ENCODE results near the gene FAM13A.
A peak's percentile ranks its signal among the peaks of the same experiment; 100 is the strongest.
"Not testable (repeated sequence)": the region's sequence is repeated elsewhere in the genome, so short reads cannot be mapped to it uniquely, and the experiment has no call there.

The FAM13A gene

DNA sequence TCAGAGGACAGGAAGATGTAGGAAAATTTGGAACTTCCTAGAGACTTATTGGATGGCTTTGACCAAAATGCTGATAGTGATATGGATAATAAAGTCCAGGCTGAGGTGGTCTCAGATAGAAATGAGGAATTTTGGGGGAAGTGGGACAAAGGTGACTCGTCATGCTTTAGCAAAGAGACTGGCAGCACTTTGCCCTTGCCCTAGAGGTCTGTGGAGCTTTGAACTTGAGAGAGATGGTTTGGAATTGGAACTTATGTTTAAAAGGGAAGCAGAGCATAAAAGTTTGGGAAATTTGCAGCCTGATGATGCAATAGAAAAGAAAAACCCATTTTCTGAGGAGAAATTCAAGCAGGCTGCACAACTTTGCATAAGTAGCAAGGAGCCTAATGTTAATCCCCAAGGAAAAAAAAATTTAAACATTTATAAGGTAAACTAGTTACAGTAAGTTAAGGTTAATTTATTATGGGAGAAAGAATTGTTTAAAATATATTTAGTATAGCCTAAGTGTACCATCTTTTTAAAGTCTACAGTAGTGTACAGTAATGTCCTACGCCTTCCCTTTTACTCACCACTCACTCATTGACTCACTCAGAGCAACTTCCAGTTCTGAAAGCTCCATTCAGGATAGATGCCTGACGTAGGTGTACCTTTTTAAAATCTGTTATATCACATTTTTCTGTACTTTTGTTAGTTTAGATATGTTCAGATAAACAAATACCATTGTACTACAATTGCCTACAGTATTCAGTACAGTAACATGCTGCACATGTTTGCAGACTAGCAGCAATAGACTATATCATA, 101.2 kb downstream of the FAM13A start:
- no peak for DNase-seq

DNA sequence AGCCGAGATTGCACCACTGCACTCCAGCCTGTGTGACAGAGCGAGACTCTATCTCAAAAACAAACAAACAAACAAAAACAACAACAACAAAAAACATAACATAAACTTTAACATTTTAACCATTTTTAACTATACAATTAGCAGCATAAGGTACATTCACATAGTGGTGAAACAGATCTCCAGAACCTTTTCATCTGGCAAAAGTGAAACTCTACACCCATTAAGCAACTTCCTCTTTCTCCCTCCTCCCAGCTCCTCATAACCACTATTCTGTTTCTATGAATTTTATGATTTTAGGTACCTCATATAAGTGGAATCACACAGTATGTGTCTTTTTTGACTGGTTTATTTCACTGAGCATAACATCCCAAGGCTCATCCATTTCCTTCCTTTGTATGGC, 103.6 kb downstream of the FAM13A start:
- no peak for DNase-seq

DNA sequence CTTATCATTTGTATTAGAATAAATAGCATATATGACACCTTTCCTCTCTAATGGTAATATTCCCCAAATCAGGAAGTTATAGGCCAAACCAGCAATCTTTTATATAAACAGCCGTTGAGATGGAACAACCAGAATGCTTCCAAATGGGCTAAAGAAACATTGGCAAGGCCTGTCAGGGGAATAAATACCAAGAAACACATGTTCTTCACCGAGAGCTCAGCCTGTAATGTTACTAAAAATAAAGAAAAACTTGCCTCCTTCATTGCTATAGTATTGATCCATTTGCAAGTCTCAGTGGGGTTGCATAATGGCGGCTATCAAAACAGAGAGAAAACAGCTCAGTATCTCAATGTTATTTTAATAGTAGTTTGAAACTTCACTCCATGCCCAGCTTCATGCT, 104.9 kb downstream of the FAM13A start:
- no peak for DNase-seq

DNA sequence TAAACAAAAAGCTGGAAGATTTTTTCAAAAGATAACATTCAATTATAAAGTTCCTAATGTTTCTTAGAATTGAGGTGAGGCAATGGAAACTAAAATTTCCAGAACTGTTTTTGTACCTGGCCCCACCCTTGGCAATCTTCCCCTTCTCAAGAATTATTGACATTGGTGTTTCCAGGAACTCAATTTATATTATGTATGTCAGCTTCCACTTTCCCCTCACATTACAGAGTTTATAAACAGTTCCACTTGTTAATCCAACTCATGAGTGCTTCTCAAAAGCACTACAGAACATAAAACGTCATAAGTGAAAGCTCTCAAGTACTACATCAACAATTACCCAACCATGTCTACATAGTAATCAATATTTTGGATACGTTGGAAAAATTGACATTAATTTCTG, 107.4 kb downstream of the FAM13A start:
- DNase-seq: no peak

DNA sequence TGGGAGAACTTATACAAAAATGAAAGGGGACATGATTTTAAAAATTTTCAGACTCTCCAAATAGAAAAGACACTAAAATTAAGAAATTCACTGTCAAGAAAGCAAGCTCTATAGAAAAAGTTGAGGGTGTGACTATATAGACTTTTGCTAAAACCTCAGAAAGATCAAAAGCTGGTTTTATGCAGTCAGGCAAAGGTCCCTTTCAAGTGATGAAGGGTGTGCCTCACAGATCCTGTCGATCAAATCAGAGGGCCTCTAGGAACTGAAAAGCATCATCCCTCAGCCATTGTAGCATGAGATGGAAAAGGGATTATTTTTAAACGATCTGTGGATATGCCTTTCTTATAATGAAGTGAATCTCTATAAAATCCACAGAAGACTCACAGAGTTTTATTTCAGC, 116.5 kb downstream of the FAM13A start:
- peak in 3 of 6 experiments; percentile 66 to 73 (median 73) for DNase-seq

DNA sequence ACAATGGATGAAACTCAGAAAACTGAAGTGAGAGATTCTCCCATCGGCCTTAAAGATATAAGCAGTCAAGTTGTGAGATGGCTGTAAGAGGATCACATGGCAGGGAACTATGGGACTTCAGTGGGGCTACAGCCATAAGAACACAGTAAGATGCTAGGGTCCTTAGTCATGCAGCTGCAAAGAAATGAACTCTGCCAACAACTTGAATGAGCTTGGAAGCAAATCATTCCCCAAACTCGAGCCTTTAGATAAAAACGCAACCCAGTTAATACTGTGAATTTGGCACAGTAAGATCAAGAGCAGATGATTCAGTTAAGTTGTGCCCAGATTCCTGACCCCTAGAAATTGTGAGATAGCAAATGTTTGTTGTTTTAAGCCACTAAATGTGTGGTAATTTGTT, 117.3 kb downstream of the FAM13A start:
- DNase-seq: no peak

DNA sequence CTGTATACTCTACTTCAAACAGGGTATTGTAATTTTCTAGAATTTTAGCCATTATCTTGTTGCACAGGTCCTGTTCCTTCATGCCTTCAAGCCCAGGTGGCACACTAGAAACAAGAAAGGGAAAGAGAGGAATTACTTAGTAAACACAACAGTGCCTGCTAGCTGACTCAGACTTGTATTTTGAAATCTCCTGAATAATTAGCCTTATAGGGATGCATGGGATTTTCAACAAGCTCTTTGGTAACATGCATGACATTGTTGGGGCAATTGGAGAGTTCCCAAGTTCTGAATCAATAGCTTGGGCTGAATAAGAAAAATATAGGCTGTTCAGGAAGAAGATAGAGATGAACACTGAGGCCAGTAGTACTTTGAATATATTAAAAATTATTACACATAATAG, 118.8 kb downstream of the FAM13A start:
- DNase-seq: no peak

DNA sequence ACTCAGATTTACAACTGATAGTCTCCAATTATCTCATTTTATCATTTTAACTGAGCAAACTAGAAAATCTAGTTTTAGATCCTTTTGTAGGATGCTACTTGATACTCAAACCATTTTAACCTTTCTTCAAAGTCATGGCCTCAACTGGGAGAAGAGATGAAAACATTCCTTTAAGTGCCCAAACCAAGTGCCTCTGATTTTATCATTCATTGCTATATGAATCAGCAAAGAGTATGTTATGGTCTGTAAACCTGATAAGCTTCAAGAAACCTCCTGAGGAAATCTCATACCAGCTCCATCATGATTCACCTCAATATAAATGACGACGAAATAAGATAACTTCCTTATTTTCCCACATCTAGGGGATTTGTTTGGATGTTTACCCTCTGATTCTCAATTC, 119.9 kb downstream of the FAM13A start:
- no peak for DNase-seq

DNA sequence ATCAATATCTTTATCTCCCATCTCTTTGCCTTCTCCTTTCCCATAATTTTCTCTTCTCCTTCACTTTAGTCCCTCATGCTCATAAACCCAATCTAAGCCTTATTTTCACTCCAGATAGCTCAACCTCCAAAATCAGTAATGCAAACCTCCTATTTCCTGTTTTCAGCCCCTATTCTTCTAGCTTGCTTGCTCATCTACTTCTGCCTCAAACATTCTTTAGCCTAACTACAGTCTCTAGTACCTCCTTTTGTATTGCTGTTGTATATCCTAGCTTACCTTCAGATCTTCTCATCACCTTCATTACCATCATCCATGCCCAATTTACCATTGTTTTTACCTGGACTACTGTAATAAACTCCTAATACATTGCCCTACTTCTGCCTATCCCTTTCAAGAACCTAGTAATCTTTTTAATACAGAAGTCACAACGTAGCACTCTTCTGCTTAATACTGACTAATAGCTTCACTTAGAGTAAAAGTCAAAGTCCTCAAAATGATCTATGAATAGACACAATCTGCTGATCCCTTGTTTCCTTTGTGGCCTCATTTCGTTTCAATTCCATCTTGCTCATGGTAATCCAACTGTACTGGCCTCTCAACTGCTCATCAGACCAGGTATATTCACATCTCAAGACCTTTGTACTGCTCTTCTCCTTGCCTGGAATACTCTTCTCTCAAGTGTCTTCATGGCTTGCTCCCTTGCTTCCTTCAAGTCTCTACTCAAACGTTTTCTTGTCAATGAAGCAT, 123.4 kb downstream of the FAM13A start:
- peak in 1 of 6 experiments; percentile 11 for DNase-seq

DNA sequence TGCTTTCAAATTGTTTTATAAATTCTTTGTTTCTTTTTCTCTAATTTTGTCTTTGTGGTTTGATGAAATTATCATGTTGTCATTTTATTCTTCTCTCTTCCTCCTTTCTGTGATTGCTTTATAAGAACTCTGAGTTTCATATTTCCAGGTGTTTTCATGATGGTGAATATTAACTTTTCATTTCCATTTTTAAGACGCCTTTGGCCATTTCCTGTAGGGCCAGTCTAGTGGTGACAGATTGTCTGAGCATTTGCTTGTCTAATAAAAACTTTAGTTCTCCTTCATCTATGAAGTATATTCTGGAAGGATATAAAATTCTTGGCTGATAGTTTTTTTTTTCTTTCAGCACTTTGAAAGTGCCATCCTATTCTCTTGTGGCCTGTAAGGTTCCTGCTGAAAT, 128.1 kb downstream of the FAM13A start:
- DNase-seq: no peak

DNA sequence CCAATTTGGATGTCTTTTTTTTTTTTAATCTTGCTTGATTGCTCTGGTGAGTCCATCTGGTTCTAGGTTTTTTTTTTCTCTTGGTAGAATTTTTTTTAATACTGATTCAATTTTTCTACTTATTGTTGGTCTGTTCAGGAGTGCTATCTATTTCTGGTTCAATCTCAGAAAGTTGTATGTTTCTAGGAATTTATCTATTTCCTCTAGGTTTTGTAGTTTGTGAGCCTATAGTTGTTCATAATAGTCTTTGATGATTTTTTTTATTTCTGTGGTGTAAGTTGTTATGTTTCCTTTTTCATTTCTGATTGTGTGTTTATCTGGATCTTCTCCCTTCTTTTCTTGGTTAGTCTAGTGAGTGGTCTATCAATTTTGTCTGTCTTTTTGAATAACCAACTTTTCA, 129.6 kb downstream of the FAM13A start:
- DNase-seq: no peak

DNA sequence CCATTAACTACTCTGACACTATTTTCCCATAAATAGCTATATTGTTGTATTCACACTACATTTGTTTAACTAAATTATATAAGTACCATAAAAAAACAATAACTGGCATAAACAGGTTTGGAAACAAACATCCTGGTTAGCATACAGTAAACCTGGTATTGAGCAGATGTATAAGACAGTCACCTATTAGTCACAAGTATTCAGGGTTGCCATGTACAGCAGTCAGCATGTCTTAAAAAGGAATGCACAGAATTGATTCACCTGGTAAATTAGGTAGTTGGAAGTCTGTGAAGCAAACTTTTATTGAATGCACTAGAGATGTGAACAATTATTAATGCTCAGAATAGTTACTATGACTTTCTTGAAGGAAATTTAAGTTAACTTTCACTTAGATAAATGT, 137.9 kb downstream of the FAM13A start:
- no peak for DNase-seq

DNA sequence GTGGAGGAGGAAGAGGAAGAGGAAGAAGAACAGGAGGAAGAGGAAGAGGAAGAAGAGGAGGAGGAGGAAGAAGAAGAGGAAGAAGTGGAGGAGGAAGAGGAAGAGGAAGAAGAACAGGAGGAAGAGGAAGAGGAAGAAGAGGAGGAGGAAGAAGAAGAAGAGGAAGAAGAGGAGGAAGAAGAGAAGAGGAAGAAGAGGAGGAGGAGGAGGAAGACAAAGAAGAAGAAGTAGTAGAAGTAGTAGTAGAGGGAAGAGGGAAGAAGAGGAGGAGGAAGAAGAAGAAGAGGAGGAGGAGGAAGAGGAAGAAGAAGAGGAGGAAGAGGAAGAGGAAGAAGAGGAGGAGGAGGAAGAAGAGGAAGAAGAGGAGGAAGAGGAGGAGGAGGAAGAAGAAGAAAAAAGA, 143.8 kb downstream of the FAM13A start:
- DNase-seq: not testable (repeated sequence)

DNA sequence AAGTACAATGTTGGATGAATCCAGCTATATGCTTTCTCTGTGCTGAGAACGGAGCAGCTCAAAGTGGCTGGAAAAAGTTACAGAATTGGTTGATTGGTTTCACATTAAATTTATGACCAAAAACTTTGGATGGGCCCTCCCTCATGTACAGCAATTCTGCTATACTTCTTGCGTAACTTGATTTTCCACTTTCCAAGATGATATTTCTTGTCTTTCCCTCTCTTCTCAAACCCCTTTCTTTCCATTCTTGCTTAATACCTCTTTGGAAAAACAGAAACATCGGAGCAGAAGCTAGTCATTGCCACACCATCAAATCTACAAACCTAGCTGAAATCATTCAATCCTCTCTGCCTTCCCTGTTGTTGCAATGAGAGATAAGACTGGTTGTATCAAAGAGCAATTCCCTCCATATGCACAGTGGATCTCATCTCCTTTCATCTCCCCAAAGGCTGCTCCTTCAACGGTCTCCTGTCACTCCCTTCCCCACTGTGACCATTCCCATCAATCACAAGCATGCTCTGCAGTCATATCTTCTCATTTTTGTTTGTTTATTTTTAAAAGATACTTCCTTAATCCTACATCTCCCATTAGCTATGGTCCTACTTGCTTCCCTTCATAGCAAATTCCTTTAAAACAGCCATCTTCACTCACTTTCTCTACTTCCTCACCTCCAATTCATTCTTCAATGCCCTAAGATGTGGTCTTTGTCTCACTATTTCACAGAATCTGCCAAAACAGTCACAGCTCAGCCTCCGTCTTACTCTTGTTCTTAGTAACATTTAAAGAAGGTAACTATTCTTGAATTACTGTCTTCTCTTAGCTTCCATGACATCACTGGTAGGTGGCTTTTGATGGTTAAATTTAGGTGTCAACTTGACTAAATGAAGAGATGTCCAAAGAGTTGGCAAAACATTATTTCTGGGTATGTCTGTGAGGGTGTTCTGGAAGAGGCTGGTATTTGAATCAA, 145.5 kb downstream of the FAM13A start:
- no peak for DNase-seq

DNA sequence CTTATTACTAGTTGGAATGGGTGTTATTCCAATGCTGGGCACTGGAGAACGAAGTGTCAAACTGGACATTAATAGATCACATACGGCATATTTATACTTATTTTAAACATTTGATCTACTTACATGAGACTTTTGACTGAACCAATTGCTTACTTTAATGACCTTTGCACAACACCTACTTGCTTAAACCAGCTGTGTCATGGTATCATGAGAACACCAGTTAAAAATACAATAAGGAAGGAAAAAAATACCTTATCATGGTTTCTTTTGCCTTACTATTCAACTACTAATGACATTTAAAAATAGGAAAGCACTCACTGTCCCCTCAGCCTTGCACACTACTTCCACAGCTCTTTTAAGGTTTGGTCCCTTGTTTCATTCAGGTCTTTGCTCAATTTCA, 146.9 kb downstream of the FAM13A start:
- no peak for DNase-seq

DNA sequence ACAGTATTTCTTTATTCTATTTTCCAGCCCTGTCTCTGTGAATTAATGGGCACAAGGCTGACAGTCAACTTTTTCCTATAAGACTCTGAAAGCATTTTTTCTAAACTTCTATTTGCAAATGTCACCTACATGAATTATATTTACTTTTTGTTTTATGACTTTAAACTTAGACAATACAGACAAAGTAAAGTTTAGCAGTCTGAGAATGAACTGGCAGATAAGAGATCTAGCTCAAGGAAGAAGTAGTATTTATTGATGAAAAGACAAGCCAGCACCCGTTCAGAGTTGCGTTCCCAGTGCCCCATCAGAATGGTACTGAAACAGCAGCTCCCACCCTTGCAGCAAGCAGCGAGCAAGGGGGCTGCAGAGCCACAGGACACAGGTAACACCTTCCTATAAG, 148.5 kb downstream of the FAM13A start:
- no peak for DNase-seq

DNA sequence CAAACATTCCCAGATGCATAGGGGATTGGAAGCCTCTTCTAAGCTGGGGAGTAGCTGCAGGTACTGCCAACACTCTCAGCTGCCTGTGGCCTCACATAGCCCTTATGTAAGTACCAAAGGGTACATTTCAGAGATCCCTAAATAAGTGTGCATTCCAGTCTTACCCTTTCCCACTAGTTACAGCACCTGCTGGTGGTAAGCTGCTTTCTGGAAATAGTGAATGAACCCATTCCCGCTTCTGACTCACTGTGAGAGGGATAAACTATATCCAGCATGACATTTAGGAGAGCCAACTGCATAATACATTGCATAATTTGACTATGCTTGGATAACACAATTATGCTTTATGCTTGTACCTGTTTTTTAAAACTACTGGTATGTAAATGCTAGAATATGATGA, 149.0 kb downstream of the FAM13A start:
- no peak for DNase-seq

DNA sequence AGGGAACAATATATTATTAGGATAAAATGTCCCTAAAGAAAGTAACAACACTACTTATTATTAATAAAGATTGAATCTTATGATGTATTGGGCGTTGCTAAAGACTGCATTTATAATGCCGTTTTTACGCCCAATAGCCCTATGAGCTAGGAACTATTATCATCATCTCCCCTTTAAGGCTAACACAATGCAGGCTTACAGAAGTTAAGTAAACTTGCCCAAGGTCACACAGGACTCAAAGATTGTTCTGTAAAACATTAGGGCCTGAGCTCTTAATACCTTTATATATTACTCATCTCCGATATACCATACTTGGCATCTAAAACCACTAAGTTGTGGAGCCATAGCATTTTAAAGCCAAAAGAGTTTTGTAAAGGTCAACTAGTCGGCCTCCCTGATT, 149.5 kb downstream of the FAM13A start:
- DNase-seq: no peak

DNA sequence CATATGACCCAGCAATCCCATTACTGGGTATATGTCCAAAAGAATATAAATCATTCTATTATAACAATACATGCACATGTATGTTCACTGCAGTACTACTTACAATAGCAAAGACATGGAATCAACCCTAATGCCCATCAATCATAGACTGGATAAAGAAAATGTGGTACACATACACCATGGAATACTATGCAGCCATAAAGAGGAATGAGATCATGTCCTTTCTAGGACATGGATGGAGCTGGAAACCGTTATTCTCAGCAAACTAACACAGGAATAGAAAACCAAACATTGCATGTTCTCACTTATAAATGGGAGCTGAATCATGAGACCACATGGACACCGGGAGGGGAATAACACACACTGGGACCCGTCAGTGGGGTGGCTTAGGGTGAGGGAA, 152.7 kb downstream of the FAM13A start:
- DNase-seq: not testable (repeated sequence)

DNA sequence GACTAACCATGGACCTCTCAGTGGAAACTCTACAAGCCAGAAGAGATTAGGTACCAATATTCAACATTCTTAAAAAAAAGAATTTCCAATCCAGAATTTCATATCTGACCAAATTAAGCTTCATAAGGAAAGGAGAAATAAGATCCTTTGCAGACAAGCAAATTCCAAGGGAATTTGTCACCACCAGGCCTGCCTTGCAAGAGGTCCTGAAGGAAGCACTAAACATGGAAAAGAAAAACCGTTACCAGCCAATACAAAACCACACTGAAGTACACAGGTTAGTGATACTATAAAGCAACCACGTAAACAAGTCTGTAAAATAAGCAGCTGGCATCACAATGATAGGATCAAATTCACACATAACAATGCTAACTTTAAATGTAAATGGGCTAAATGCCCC, 156.6 kb downstream of the FAM13A start:
- no peak for DNase-seq

DNA sequence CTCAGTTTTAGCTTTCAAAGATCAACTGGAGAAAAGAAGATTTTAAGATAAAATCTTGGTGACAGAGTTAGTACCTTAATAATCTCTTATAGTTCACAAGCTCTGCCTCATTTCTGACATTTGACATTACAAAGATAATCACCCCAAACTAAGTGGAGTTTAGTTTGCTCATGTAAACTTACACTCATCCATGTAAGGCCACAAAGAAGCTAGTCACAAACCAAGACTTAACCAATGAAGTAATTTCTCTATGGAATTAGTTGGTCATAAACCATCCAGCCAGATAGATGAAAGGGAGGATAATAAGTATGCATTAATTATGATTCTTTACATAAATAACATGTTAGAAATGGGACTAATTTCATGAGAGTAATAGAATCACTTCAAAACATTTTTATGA, 159.2 kb downstream of the FAM13A start:
- DNase-seq: no peak

DNA sequence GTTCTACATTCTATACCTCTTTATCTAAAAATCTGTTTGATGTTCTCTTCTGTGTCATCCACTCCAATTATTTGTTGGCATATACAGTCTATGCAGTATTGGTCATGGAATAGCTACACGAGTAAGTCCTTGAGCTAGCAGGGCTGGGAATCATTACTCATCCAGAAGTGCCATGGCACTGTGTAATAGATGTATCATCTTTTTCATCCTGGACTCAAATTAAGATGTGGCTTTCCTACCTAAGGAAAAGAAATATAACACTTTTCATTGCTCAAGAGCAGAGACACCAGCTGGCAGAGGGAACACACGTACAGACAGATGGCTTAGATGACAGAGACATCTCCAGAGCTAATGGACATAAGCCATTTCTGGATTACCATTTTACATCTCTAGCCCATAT, 159.8 kb downstream of the FAM13A start:
- no peak for DNase-seq

DNA sequence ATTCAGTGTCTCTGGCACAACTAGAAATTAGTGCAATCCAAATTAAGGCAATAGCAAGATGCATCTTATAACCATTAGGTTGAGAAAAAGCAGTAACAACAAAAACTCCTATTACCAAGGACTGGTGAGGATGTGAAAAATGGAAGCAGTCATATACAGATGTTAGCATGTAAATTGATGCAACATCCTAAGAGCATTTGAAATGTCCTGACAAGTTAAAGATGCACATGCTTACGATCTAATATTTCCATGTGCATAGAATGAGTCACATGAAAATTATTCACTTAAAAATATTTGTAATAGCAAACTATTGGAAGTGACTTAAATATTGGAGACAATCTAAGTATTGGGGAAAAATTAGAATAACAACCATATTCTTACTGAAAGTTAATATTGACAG, 163.0 kb downstream of the FAM13A start:
- DNase-seq: no peak

Measured in stimulated activated naive CD4-positive, alpha-beta T cell (primary cell).